Sigmoid colon (tissue), 7 donors: ENCODE data around the gene CALHM5. TPM values are rescaled to one million over a fixed set of nuclear protein-coding genes. Genes with fewer than 3 reads are reported as not detected.

Source experiments
- DNase-seq: peaks from one replicate; pipeline ENCODE4 v3.0.0-alpha.2; 2019
- H3K27ac ChIP-seq, 4 donors: fragments of 200-600 bp; sonication (generic); one replicate each; pipeline ENCODE4 v1.5.1; 2016 to 2019; ENCODE audit warnings: mild to moderate bottlenecking in 1 of 4
- H3K27me3 ChIP-seq, 3 donors: fragments of 200-600 bp; sonication (generic); one replicate each; pipeline ENCODE4 v1.5.1; 2019; ENCODE audit warnings: mild to moderate bottlenecking in 1 of 3
- H3K36me3 ChIP-seq, 4 donors: fragments of 200-600 bp; sonication (generic); one replicate each; pipeline ENCODE4 v1.5.1; 2016 to 2019
- H3K4me1 ChIP-seq, 4 donors: fragments of 200-600 bp; sonication (generic); one replicate each; pipeline ENCODE4 v1.5.1; 2017 to 2019
- H3K4me3 ChIP-seq, 4 donors: fragments of 200-600 bp; sonication (generic); one replicate each; pipeline ENCODE4 v1.5.1; 2017 to 2019; ENCODE audit warnings: mild to moderate bottlenecking in 2 of 4, moderate library complexity in 1 of 4
- H3K9me3 ChIP-seq, 4 donors: fragments of 200-600 bp in 3 of 4; sonication (generic) in 3 of 4; one replicate each; pipeline versions ENCODE4 v1.5.1 to v1.6.1; 2013 to 2019
- CTCF ChIP-seq, 4 experiments: fragments of 450-650 bp in 3 of 4; fragments of 200-600 bp in 1 of 4; IDR thresholded peaks; one replicate each; pipeline ENCODE4 v1.5.1; 2016 to 2019; ENCODE audit warnings: antibody characterized with exemption in 4 of 4, mild to moderate bottlenecking in 3 of 4, moderate library complexity in 2 of 4
- EP300 ChIP-seq, 4 donors: sonication (generic); formaldehyde crosslinking; IDR thresholded peaks; one replicate each; pipeline ENCODE4 v1.6.1; 2017; ENCODE audit warnings: antibody characterized with exemption in 4 of 4
- POLR2A ChIP-seq, 2 donors: fragments of 450-650 bp; IDR thresholded peaks; one replicate each; pipeline ENCODE4 v1.6.1; 2016; ENCODE audit warnings: antibody characterized with exemption in 2 of 2, mild to moderate bottlenecking in 2 of 2, moderate library complexity in 2 of 2
- POLR2AphosphoS5 ChIP-seq, 4 donors: sonication (generic); formaldehyde crosslinking; IDR thresholded peaks; one replicate each; pipeline ENCODE4 v1.6.1; 2017; ENCODE audit warnings: antibody characterized with exemption in 4 of 4
- WGBS, 2 donors: extraction: QIAGEN DNeasy Blood & Tissue Kit; methylation state at CpG; one replicate each; pipeline ENCODE4 v1.1.7; 2013; 5-methylcytosine and 5-hydroxymethylcytosine counted together
- intact Hi-C: fragments of 100-400 bp; cut with DNase I; formaldehyde crosslinking; loops from one replicate; pipeline ENCODE4 v1.15.1; 2023
- polyA plus RNA-seq, 3 donors: library from polyadenylated mRNA; stranded (reverse); fragments of 200-250 nt; gene quantifications; one replicate each; pipeline ENCODE4 v1.2.3, GENCODE V29; 2013
- total RNA-seq, 4 donors: library from RNA; depleted of rRNA; stranded (reverse); fragments of >200 nt; gene quantifications; one replicate each; pipeline ENCODE4 v1.1.0, GENCODE V29; 2016
- donor health status: healthy with polysubstance abuse.
- donor health status: Bipolar disorder and iron deficiency.
- donor health status: healthy.

Gene CALHM5
- total and polyA plus RNA-seq, 7 donors = 0.23 to 2.5 (median 1.5) TPM

DNA sequence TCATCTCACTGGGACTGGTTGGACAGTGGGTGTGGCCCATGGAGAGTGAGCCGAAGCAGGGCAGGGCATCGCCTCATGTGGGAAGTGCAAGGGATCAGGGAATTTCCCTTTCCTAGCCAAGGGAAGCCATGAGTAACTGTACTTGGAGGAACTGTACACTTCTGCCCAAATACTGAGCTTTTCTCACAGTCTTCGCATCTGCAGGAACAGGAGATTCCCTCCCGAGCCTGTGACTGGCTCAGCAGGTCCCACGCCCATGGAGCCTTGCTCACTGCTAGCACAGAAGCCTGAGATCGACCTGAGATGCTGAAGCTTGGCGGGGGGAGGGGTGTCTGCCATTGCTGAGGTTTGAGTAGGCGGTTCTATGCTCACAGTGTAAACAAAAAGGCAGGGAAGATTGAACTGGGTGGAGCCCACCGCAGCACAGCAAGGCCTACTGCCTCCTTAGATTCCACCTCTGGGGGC lies 10.4 kb upstream of the CALHM5 start:
- intact Hi-C loops = no loop called here
- Histone ChIP-seq H3K36me3 (no peaks in the 10 kb centered on the region), H3K4me1 (no peaks in the 10 kb centered on the region), H3K27me3 (no peaks in the 10 kb centered on the region), H3K4me3 (no peak overlapping the region), H3K9me3 (peaks cover 0 to 1% (median 0%) of the 10 kb centered on the region in 4 donors), H3K27ac (no peak overlapping the region)
- no peak for TF ChIP-seq EP300 (IDR thresholded peaks at IDR 0.05)
- TF ChIP-seq POLR2AphosphoS5 (IDR thresholded peaks at IDR 0.05) = no peak
- TF ChIP-seq POLR2A (IDR thresholded peaks at IDR 0.05) = no peak
- TF ChIP-seq CTCF (IDR thresholded peaks at IDR 0.05) = no peak
- no peak for DNase-seq
- 27 to 56% methylated on average over 9 of the region's 9 CpGs for WGBS, 2 donors

GRCh38 chr6:116507324-116507723 lies 4.1 kb upstream of the CALHM5 start:
- Histone ChIP-seq H3K27me3 (no peaks in the 10 kb centered on the region), H3K4me3 (no peak overlapping the region), H3K9me3 (peaks cover 0 to under 1% (median 0%) of the 10 kb centered on the region in 4 donors), H3K36me3 (no peaks in the 10 kb centered on the region), H3K4me1 (peaks cover 0 to 2% (median 0%) of the 10 kb centered on the region in 4 donors), H3K27ac (no peak overlapping the region)
- DNase-seq = no peak
- no peak for TF ChIP-seq CTCF (IDR thresholded peaks at IDR 0.05)
- TF ChIP-seq POLR2A (IDR thresholded peaks at IDR 0.05) = no peak
- WGBS, 2 donors = 91 to 92% methylated on average over 3 of the region's 3 CpGs
- intact Hi-C loops = no loop called here

DNA sequence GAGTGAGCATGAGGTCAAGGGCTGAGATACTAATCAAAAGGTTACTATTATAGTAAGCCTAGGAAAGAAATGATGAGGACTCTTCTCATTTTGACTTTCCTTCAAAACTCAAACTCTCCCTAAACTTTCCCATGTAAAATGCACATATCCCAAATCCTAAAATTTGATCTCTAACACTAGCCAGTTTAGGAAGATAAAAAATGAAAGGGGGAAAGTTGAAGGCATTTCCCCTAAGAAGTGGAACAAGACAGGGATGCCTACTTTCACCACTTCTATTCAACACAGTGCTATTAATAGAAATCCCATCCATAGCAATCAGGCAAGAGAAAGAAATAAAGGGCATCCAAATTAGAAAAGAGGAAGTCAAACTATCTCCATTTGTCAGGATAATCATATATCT lies 2.9 kb upstream of the CALHM5 start:
- no peak overlapping the region for H3K27ac ChIP-seq
- intact Hi-C loops = no loop called here
- H3K4me3 ChIP-seq = no peak overlapping the region
- no peaks in the 10 kb centered on the region for H3K27me3 ChIP-seq
- H3K36me3 ChIP-seq = no peaks in the 10 kb centered on the region
- H3K4me1 ChIP-seq = peaks cover 0 to 13% (median 5%) of the 10 kb centered on the region in 4 donors
- H3K9me3 ChIP-seq = no peaks in the 10 kb centered on the region
- no peak for DNase-seq
- no peak for TF ChIP-seq EP300 (IDR thresholded peaks at IDR 0.05)
- TF ChIP-seq POLR2AphosphoS5 (IDR thresholded peaks at IDR 0.05) = no peak
- TF ChIP-seq CTCF (IDR thresholded peaks at IDR 0.05) = no peak
- TF ChIP-seq POLR2A (IDR thresholded peaks at IDR 0.05) = no peak

DNA sequence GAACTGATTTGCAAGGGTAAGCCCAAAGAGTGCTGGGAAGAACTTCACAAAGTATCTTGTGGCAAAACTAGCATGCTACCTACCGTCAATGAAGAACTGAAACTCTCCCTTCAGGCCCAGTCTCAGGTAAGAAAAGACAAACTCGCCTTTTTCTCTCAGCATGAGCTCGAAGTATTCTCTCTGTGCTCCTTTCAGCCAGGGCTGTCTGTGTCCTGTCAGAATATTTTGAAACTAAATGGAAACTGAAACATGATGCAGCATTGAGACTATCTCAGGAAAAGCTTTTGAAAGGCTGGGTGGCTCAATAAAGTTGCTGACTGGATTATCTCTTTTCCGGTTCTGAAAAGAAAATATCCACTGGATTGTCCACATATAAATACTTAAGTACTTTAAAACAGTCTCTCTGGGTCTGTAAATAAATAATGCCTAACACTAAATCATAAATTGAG lies 696 bp downstream of the CALHM5 start:
- no peak for DNase-seq
- peaks cover 0 to 4% (median 0%) of the 10 kb centered on the region in 4 donors for H3K36me3 ChIP-seq
- H3K9me3 ChIP-seq = no peaks in the 10 kb centered on the region
- TF ChIP-seq EP300 (IDR thresholded peaks at IDR 0.05) (no peak), CTCF (IDR thresholded peaks at IDR 0.05) (no peak), POLR2AphosphoS5 (IDR thresholded peaks at IDR 0.05) (no peak), POLR2A (IDR thresholded peaks at IDR 0.05) (no peak)
- H3K4me1 ChIP-seq = peaks cover 0 to 19% (median 7%) of the 10 kb centered on the region in 4 donors
- WGBS, 2 donors = 56 to 68% methylated on average over 4 of the region's 4 CpGs
- H3K27ac ChIP-seq = peak overlapping the region; percentile 77 to 84 (median 82)
- intact Hi-C loops = loop anchor here (5.0 kb wide), 1 partner anchor 235 kb away; the partner anchor contains the start of gene TSPYL1
- H3K4me3 ChIP-seq = peak overlapping the region; percentile 21 to 51 (median 42)
- H3K27me3 ChIP-seq = no peaks in the 10 kb centered on the region

DNA sequence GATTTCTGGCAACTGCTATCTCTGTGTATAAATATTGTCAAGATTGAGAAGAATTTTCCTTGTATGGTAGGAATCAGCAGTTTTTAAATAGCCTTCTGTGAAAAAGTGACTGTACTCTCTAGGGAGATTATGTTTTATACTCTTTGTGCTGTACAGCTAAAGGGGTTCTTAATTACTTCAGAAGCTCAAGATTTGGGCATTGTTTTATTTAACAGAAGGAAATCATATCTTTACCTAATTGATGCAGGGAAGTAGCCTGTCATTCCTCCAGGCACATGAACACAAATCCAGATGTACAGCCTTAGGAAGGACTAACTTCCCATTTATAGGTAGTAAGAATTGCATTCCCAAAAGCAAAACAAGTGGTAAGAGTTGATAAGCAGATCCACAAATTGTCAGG lies 1.3 kb downstream of the CALHM5 start:
- peak overlapping the region in 3 of 4 donors; percentile 82 to 84 (median 83) for H3K27ac ChIP-seq
- H3K4me3 ChIP-seq = peak overlapping the region in 3 of 4 donors; percentile 40 to 51 (median 45)
- peaks cover 0 to 19% (median 7%) of the 10 kb centered on the region in 4 donors for H3K4me1 ChIP-seq
- no peak for DNase-seq
- H3K9me3 ChIP-seq = no peaks in the 10 kb centered on the region
- intact Hi-C loops = loop anchor here (5.0 kb wide), 1 partner anchor 235 kb away; the partner anchor contains the start of gene TSPYL1
- H3K27me3 ChIP-seq = no peaks in the 10 kb centered on the region
- TF ChIP-seq POLR2AphosphoS5 (IDR thresholded peaks at IDR 0.05) (no peak), CTCF (IDR thresholded peaks at IDR 0.05) (no peak), POLR2A (IDR thresholded peaks at IDR 0.05) (no peak), EP300 (IDR thresholded peaks at IDR 0.05) (no peak)
- peaks cover 0 to 6% (median 0%) of the 10 kb centered on the region in 4 donors for H3K36me3 ChIP-seq
